HG03135 (cell line): ENCODE measurements around the gene OR10V1.
"Not testable (repeated sequence)": the region's sequence is repeated elsewhere in the genome, so short reads cannot be mapped to it uniquely, and the experiment has no call there.

ENCODE experiments used
- ATAC-seq: cut with Tn5 transposase; IDR thresholded peaks from one replicate; pipeline ENCODE4 v1.9.1; 2021; ENCODE audit warnings: mild to moderate bottlenecking, moderate library complexity; ENCODE audit not compliant: unreplicated experiment

OR10V1 gene

DNA sequence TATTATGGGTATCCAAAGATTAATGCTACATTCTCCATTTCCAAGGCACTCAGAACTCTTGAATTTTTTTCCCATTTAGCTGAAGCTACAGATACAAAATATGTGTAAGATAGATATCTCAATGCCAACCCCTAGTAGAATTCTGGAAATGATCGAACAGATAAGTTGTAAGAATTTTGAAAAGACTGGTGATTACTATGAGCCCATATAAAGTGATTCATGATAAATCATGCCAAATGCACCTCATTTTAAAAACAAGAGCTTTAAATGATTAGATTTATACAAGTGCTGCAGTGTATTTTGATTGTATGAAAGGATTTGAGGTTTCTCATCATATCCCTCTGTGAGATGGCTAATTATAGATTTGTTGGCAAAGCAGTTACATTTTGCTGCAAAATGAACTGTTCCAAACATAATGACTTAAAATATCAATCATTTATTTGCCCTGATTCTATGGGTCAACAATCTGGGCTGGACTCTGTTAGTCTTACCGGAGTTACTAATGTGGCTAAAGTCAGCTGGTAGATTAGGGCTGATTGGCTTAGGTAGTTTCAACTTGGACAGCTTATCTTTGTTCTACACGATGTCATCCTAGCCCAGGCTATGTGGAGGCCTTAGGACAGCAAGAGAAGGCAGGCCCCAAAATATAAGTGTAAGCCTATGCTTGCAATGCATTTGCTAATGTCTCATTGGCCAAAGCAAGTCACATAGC lies 3.4 kb downstream of the OR10V1 start:
- no peak for ATAC-seq

DNA sequence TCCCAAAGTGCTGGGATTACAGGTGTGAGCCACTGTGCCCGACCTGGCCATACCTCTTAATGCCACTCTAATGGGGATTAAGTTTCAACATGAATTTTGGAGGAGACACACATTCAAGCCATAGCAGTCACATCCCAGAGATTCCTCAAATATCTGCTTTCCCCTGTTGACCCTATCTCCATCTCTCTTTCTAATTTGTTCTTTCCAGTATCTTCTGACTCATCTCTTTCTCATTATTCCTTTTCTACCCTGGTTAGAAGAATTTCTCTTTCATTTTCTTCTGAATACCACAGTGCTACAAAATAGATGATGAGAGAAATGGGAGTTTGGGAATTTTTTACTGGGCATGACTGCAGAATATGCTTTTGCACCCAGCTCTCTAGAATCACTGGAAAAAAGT lies 5.1 kb downstream of the OR10V1 start:
- no peak for ATAC-seq

DNA sequence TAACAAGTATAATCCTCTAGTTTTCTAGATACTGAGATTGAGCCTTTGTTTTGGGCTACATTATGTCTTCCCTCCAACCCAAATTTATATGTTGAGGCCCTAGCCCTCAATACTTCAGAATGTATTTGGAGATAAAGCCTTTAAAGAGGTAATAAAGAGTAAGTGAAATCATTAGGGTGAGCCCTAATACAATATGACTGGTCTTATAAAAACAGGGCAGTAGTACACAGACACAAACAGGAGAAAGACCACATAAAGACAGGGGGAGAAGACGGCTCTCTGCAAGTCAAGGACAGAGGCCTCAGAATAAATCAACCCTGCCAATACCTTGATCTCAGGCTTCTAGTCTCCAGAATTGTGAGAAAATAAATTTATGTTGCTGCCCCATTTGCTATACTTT lies 6.3 kb downstream of the OR10V1 start:
- no peak for ATAC-seq

- no peak for ATAC-seq
These were observed 6.9 kb downstream of the OR10V1 start for GRCh38 chr11:59706518-59707285.

- ATAC-seq = no peak
These were observed 8.4 kb downstream of the OR10V1 start for GRCh38 chr11:59705294-59705693.

DNA sequence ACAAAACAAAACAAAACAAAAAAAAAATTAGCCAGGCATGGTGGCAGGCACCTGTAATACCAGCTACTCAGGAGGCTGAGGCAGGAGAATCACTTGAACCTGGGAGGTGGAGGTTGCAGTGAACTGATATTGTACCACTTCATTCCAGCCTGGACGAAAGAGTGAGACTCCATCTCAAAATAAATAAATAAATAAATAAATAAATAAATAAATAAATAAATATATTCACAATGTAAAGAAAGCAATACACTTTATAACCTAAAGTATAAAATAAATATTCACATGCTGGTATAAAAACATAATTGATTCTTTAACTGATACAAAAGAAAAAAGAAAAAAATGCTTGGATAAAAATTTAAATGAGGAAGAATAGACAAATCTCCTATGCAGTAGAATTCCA lies 10.1 kb downstream of the OR10V1 start:
- not testable (repeated sequence) for ATAC-seq

- ATAC-seq = not testable (repeated sequence)
These were observed 13.5 kb downstream of the OR10V1 start for GRCh38 chr11:59700157-59700556.

- no peak for ATAC-seq
These were observed 15.1 kb downstream of the OR10V1 start for GRCh38 chr11:59698506-59698905.

GRCh38 chr11:59692915-59693314 lies 20.7 kb downstream of the OR10V1 start:
- no peak for ATAC-seq

- ATAC-seq = no peak
These were observed 22.5 kb downstream of the OR10V1 start for GRCh38 chr11:59691156-59691555.

GRCh38 chr11:59689015-59689414 lies 24.6 kb downstream of the OR10V1 start:
- no peak for ATAC-seq

DNA sequence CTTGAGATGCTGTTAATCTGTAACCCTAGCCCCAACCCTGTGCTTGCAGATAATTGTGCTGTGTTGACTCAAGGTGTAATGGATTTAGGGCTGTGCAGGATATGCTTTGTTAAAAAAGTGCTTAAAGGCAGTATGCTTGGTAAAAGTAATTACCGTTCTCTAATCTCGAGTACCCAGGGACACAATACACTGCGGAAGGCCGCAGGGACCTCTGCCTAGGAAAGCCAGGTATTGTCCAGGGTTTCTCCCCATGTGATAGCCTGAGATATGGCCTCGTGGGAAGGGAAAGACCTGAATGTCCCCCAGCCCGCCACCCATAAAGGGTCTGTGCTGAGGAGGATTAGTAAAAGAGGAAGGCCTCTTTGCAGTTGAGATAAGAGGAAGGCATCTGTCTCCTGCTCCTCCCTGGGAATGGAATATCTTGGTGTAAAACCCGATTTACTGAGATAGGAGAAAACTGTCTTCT lies 32.4 kb downstream of the OR10V1 start:
- not testable (repeated sequence) for ATAC-seq

- ATAC-seq = peak; percentile 90
These were observed 33.1 kb downstream of the OR10V1 start for GRCh38 chr11:59680287-59681154.

- ATAC-seq = no peak
These were observed 34.3 kb downstream of the OR10V1 start for GRCh38 chr11:59679347-59679746.

DNA sequence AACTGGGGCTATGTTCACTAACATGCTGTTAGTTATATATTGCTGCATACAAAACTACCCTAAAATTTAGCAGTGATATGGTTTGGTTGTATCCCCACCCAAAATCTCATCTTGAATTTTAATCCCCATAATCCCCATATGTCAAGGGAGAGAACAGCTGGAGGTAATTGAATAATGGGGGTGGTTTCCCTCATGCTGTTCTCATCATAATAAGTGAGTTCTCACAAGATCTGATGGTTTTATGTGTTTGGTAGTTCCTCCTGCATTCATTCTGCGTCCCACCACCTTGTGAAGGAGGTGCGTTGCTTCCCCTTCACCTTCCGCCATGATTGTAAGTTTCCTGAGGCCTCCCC lies 34.9 kb downstream of the OR10V1 start:
- no peak for ATAC-seq

GRCh38 chr11:59678118-59678812 lies 35.4 kb downstream of the OR10V1 start:
- ATAC-seq = no peak

DNA sequence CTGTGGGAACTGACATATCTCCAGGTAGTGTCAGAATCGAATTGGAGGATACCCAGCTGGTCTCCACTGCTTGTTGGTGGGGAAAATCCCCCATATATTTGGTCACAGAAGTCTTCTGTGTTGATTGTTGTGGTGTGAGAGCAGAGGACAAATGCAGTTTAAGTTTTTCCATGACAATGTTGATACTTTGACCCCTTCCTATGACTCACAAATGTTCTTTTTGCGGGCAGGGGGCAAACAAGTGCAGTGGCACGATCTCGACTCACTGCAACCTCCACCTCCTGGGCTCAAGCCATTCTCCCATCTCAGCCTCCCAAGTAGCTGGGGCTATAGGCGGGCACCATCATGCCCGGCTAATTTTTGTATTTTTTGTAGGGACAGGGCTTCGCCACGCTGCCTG lies 37.4 kb downstream of the OR10V1 start:
- no peak for ATAC-seq

DNA sequence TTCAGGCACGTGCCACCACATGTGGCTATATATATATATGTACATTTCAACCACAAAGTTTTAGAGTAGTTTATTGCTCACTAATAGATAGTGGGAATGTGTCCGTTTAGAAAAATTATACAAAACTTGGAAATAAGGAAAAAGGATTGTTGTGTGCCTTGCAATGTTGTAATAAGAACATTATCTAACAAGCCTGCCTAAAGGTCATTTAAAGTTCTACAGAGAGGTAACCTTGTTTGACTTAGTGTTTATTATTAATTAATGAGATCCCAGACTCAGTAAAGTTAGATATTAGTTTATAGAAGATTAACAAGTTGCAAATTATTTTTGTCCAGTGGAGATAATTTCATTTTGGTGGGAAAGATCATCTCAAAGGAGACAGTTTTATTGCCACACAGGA lies 39.4 kb downstream of the OR10V1 start:
- ATAC-seq = no peak

- ATAC-seq = no peak
These were observed 40.4 kb downstream of the OR10V1 start for GRCh38 chr11:59673291-59673690.

- ATAC-seq = no peak
These were observed 42.2 kb downstream of the OR10V1 start for GRCh38 chr11:59671471-59671870.

DNA sequence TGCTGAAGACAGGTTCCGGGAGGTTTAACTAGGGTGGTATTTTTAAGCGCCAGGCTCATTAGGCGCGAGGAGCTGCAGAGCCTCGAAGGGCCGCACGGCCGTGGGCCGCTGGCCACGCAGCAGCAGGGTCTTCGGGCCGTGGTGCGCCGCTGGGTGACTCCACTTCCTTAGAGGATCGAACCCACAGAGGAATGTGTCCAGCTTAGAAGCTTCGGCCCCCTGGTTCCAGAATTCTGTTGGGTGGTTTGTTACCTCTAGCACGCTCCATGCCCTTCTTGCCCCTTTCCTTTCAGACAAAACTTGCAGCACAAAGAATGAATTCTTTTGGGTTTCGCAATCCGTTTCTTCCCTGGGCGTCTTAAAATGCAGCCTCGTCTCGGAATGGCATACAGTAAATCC lies 44.0 kb downstream of the OR10V1 start:
- ATAC-seq = no peak
